ENCODE data around the gene BICC1.

GRCh38 chr10:58734664-58735063 lies 222.0 kb downstream of the BICC1 start:
- TF ChIP-seq, protein P1, sequence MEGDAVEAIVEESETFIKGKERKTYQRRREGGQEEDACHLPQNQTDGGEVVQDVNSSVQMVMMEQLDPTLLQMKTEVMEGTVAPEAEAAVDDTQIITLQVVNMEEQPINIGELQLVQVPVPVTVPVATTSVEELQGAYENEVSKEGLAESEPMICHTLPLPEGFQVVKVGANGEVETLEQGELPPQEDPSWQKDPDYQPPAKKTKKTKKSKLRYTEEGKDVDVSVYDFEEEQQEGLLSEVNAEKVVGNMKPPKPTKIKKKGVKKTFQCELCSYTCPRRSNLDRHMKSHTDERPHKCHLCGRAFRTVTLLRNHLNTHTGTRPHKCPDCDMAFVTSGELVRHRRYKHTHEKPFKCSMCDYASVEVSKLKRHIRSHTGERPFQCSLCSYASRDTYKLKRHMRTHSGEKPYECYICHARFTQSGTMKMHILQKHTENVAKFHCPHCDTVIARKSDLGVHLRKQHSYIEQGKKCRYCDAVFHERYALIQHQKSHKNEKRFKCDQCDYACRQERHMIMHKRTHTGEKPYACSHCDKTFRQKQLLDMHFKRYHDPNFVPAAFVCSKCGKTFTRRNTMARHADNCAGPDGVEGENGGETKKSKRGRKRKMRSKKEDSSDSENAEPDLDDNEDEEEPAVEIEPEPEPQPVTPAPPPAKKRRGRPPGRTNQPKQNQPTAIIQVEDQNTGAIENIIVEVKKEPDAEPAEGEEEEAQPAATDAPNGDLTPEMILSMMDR (IDR thresholded peaks at IDR 0.05; ENCODE audit: insufficient read depth, low read length): no peak
- no peak for TF ChIP-seq REST (IDR thresholded peaks at IDR 0.05; ENCODE audit: insufficient replicate concordance, low read depth)
- no peak for TF ChIP-seq POLR2AphosphoS5 (IDR thresholded peaks at IDR 0.05; ENCODE audit: low read depth)

Data from HL-60 (cell line).